Posterior cingulate gyrus (tissue), 11 donors: ENCODE data around the gene TBCB.
"Not testable (repeated sequence)": the region's sequence is repeated elsewhere in the genome, so short reads cannot be mapped to it uniquely, and the experiment has no call there.

Experiments
- DNase-seq, 10 donors: peaks; one replicate each; pipeline versions ENCODE4 v3.0.0 to v3.0.0-alpha.2; 2020 to 2021; ENCODE audit warnings: mixed read lengths in 3 of 10
- intact Hi-C: fragments of 100-400 bp; cut with DNase I; formaldehyde crosslinking; loops from one replicate; pipeline ENCODE4 v1.15.1; 2023

TBCB gene

DNA sequence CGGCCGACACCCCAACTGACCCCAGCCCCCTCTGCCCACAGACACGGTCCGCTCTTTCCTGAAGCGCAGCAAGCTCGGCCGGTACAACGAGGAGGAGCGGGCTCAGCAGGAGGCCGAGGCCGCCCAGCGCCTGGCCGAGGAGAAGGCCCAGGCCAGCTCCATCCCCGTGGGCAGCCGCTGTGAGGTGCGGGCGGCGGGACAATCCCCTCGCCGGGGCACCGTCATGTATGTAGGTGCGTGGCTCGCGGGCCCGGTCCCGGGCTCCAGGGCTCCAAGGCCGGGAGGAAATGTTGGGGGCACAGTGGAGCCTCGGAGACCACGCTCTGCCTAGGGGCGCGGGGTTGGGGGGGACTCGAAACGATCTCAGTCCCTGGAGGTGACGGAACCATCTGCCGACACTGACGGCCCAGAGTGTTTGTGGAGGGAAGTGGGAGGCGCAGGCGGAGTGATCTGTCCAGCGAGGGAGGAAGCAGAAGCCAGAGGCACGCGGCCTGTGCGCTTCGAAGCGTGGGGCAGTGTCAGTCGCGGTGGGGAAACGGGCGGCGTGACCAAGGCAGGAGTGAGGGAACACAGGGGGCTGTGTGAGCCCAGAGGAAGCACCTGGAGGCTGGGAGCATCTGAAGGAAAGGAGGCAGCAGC, 6.3 kb downstream of the TBCB start:
- no peak for DNase-seq
- intact Hi-C loops = no loop called here

- DNase-seq = no peak
- intact Hi-C loops = loop anchor here (5.0 kb wide), 1 partner anchor 63 kb away; no protein-coding TSS in a partner anchor
These were observed 10.3 kb downstream of the TBCB start for GRCh38 chr19:36125557-36125956.

DNA sequence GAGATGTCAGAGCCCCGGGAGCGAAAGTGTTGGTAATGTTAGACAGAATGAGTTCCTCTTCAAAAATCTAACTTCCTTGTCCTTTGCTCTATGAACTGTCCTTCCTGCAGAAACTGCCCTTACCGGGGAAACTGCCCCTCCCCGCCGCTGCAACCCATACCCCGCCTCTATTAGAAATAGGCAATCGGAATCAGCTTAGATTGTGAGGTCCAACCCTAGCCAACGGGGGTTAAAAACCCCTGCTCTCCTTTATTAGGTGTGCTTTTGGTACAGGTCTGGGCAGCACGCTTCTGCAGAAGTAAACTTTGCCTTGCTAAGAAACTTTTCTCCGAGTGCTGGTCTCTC, 13.1 kb downstream of the TBCB start:
- intact Hi-C loops = loop anchor here (2.0 to 5.0 kb wide), 2 partner anchors 14 to 66 kb away; partner anchors contain the start of genes POLR2I and TBCB
- DNase-seq = no peak

DNA sequence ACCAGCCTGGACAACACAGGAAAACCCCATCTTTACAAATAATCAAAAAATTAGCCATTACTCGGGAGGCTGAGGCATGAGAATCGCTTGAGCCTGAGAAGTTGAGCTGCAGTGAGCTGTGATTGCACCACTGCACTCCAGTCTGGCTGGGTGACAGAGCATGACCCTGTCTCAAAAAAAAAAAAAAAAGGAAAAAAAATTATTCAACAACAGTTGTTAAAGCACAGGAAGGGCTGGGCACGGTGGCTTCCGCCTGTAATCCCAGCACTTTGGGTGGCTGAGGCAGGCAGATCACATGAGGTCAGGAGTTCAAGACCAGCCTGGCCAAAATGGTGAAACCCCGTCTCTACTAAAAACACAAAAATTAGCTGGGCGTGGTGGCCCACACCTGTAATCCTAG, 16.0 kb downstream of the TBCB start:
- intact Hi-C loops, DNase-seq: not testable (repeated sequence)

DNA sequence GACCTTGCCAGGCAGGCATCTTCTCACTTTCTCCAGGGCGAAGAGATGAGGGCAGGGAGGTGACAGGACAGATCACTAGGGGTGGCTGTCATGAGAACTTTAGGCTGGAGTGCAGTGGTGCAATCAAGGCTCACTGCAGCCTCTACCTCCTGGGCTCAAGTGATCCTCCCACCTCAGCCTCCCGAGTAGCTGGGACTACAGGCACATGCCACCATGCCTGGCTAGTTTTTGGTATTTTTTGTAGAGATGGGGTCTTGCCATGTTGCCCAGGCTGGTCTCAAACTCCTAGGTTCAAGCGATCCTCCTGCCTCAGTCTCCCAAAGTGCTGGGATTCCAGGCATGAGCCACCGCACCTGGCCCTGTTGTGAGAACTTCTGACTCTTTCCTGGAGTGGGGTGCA, 19.6 kb downstream of the TBCB start:
- peak in 2 of 10 donors; percentile 8 to 42 for DNase-seq
- intact Hi-C loops = not testable (repeated sequence)

DNA sequence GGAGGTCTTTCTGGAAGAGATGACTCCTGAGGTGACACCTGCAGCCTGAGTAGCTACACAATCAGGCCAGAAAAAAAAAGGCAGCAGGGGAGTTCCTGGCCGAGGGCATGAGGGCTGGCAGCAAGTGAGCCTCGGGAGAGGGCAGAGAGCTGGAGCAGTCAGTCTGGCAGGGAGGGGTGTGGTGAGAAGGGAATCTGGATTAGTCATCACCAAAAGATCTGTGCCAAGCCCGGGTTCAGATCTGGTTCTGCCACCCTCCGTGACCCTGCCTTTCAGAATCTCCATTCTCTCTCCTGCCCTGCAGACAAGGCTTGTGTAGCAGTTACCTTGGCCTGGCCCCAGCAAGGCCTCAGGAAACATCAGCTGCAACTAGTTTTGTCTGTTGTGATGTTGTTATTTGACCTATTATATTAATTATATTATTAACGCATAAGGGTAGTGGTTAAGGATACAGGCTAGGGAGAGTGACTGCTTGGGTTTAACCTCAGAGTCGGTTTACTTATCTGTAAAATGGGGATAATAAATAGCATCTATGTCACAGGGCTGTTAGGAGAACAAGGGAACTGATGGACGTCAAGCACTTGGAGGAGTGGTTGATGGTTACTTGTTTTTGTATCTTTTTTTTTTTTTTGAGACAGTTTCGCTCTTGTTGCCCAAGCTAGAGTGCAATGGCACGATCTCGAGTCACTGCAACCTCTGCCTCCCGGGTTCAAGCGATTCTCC, 21.9 kb downstream of the TBCB start:
- intact Hi-C loops = no loop called here
- peak in 1 of 10 donors; percentile 42 for DNase-seq

GRCh38 chr19:36139120-36139472, 23.8 kb downstream of the TBCB start:
- intact Hi-C loops = no loop called here
- DNase-seq = peak in 1 of 10 donors; percentile 18

- peak; percentile 96 to 100 (median 98) for DNase-seq
- intact Hi-C loops = no loop called here
These were observed 24.4 kb downstream of the TBCB start, which contains the start of gene CAPNS1 for GRCh38 chr19:36139473-36140303. TSS of gene CAPNS1 (plus strand) at chr19:36140066. CDS start at chr19:36141012, 946 bp downstream.

- peak in 5 of 10 donors; percentile 19 to 88 (median 42) for DNase-seq
- intact Hi-C loops = no loop called here
These were observed 25.2 kb downstream of the TBCB start for GRCh38 chr19:36140304-36141038.

- DNase-seq = peak; percentile 57 to 97 (median 74)
These were observed 26.0 kb downstream of the TBCB start for GRCh38 chr19:36141039-36141927.

DNA sequence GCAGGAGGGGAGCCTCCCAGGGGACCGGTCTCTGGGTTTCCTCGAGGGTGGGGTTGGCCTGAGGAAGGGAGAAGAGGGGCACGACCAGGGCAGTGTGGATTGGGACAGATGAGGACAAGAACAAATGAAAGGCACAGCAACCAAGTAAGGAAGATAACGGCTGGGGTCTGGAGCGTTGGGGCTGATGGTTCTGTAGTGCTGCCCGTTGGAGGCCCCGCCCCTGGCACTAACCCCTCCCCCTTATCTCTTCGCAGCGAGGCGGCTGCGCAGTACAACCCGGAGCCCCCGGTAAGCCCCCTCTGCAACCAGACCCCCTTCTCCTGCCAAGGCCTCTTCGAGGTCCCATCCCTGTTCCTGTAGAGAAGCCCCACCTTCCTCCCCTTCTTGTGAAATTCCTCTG, 26.8 kb downstream of the TBCB start:
- peak in 1 of 10 donors; percentile 41 for DNase-seq
- intact Hi-C loops = no loop called here

More at GRCh38 chr19:36141039-36141927, 26.0 kb downstream of the TBCB start:
- intact Hi-C loops = no loop called here

GRCh38 chr19:36142496-36142895, 27.2 kb downstream of the TBCB start:
- peak in 1 of 10 donors; percentile 41 for DNase-seq
- intact Hi-C loops = no loop called here

DNA sequence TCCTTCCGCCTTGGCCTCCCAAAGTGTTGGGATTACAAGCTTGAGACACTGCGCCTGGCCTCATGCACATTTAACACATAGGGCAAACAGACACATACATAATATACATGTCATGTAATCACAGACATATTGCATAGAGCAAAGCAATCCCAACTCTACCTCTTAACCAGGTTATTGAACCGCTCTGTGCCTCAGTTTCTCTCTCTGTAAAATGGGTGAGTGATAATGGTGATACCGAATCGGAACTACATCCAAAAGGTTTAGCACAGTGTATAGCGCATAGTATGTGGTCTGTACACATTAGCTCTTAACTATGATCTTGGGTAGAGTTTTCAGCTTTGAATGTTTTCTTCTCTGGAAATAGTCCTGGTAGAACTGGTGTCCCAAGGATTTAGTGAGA, 29.4 kb downstream of the TBCB start:
- intact Hi-C loops = no loop called here
- DNase-seq = peak in 1 of 10 donors; percentile 35

DNA sequence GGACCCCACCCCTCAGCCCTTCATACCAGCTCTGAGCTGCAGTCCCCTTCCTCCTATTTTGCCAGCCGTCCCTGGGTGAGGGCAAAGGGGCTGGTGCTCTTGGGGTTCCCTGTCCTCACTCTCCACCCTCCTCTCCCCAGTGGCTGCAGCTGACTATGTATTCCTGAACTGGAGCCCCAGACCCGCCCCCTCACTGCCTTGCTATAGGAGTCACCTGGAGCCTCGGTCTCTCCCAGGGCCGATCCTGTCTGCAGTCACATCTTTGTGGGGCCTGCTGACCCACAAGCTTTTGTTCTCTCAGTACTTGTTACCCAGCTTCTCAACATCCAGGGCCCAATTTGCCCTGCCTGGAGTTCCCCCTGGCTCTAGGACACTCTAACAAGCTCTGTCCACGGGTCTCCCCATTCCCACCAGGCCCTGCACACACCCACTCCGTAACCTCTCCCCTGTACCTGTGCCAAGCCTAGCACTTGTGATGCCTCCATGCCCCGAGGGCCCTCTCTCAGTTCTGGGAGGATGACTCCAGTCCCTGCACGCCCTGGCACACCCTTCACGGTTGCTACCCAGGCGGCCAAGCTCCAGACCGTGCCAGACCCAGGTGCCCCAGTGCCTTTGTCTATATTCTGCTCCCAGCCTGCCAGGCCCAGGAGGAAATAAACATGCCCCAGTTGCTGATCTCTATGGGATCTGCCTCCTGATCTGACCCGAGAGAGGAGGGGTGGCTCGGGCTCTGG, 34.6 kb downstream of the TBCB start:
- peak in 2 of 10 donors; percentile 63 to 64 for DNase-seq
- intact Hi-C loops = no loop called here

DNA sequence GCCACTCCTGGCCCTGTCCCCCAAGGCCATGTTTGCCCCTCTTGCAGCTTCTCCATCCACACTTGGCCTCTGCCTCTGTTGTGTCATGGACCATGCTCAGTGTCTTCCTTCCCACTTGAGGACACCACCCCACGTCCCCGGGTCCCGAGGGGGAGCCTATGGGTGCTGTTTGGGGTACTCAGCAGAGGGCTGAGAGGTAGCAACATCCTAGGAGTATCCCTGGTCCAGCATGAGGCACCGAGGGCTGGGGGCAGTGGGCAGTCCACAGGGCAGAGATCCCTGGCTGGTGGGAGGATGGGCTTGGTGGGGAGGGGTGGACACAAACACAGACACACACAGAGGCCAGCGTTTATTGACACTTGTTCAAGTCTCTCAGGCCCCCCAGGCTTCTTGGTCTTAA, 35.3 kb downstream of the TBCB start:
- intact Hi-C loops = no loop called here

DNA sequence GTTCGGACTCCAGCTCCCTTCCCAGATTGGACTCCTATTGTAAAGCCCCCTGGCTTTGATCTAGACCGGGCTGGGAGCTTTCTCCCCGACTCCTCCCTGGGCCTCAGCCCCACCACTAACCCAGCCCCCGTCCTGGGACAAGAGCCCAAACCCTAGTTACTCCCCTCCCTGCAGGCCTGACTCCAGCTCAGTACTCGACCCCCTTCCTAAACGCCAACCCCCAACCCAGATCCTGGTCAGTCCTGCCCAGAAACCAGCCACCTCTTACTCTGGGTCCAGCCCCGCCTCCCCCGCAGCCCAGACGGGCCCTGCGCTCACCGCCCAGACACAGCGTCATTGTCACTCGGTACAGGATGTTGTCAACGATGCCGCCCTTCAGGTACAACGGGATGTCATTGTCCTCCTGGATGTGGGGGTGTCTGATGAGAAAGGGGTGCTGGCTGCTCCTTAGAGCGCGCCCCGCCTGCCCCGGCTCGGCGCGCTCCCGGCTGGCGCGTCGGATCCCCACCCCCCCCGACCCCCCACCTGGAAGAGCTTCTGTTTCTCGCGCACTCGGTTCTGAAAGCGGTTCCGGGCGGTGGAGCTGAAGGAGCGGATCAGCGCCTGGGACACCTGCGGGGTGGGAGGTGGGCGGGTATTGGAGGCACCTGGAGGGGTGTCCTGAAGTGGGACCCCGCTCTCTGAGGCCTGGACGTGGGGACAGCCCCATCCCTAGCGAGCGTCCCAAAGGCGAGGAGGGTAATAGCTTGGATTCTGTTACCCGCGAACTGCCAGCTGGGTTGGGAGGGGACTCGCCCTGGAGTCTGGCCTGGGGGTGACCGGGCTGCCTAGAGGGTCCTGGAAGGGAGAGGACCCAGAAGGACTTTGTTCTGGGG, 36.1 kb downstream of the TBCB start:
- peak in 4 of 10 donors; percentile 28 to 88 (median 76) for DNase-seq
- intact Hi-C loops = no loop called here

More for the DNA sequence above, 35.3 kb downstream of the TBCB start:
- DNase-seq = peak in 2 of 10 donors; percentile 54 to 67

- intact Hi-C loops = no loop called here
- peak in 2 of 10 donors; percentile 66 to 80 for DNase-seq
These were observed 36.7 kb downstream of the TBCB start for GRCh38 chr19:36152019-36152351.
